HG03159 (cell line): ENCODE measurements around the gene POU2F1.
"Not testable (repeated sequence)": the region's sequence is repeated elsewhere in the genome, so short reads cannot be mapped to it uniquely, and the experiment has no call there.

Experiments used
- ATAC-seq: cut with Tn5 transposase; IDR thresholded peaks from one replicate; pipeline ENCODE4 v1.9.1; 2021; ENCODE audit warnings: mild to moderate bottlenecking, moderate library complexity; ENCODE audit not compliant: unreplicated experiment

POU2F1 gene

DNA sequence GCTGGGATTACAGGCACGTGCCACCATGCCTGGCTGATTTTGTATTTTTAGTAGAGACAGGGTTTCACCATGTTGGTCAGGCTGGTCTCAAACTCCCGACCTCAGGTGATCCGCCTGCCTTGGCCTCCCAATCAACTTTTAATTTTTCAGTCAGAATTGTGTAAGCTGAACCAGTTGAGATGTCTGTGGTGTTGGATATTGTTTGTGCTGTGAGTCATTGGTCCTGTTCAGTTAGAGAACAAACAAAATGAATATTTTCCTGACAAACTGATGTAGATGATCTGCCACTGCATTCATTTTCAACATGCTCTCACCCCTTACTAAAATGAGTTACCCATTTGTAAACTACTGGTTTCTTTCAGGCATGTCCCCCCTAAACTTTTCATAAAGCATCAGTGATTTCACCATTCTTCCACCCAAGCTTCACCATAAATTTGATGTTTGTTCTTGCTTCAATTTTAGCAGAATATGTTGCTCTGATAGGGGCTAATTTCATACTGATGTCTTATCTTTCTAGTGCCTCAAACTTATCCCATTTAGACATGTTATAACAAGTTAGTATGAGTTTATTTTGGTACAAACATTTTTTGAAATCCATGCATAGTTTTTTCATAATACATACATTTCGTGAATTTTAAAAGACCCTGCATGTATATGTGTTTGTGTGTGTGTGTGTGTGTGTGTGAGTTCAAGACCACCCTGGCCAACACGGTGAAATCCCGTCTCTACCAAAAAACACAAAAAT is 15.2 kb upstream of the POU2F1 start:
- ATAC-seq, result not testable (repeated sequence)

DNA sequence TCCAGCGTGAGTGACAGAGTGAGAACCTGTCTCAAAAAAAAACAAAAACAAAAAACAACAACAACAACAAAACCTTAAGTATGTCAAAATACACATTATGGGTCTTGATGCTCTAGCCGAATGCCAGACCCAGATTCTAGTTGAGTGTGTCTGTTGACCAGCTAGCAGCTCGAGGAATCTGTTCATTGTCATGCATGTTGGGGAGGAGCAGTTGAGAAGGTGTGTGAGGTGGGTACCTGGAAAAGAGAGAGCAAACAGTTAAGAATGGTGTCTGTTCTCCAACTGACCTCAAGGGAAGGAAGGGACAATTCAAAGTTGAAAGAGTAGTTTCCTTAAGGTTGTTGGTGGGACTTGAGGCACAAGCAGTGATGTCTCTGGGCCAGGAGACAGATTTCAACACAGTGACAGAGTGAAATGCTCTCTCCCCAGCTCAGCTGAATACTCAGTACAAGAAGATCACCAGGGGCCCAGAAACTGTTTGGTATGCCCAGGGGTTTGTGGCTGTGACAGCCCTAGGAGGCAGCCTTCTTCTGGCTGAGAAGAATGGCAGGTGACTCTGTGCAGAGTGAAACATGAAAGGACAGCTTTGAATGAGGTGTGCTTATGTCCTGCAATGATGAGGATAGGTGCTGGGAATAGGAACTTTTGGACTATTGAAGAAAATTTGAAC is 14.4 kb upstream of the POU2F1 start:
- no peak for ATAC-seq

DNA sequence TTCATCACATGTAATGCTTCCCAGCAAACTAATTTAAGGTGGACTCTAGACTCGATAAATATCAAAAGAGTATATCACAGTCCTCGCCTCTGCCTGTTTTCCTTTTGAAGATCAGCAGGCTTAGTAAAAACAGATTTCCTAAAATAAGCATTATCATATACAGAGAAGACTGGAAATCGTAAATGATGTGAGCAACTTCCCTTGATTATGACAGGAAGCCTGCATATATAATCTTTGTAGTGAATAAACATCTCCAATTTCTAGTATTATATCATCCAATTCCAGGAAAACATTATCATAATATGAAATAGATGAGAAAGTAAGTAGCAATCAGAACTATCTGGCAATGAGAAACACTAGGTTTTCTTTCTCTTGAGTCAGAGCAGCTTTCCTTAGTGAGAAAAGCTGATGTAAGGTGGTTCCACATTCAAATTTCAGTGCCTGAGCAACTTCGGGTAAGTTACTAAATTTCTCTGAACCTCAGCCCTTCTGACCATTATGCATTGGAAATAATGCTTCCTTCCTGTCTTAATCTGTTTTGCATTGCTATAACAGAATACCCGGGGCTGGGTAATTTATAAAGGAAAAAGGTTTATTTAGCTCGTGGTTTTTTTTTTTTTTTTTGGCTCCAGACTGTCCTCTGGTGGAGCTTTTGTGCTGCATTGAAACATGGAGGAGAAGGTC is 12.6 kb upstream of the POU2F1 start:
- ATAC-seq, result no peak

- no peak for ATAC-seq
Measured at GRCh38 chr1:167208624-167208976, 12.1 kb upstream of the POU2F1 start.

DNA sequence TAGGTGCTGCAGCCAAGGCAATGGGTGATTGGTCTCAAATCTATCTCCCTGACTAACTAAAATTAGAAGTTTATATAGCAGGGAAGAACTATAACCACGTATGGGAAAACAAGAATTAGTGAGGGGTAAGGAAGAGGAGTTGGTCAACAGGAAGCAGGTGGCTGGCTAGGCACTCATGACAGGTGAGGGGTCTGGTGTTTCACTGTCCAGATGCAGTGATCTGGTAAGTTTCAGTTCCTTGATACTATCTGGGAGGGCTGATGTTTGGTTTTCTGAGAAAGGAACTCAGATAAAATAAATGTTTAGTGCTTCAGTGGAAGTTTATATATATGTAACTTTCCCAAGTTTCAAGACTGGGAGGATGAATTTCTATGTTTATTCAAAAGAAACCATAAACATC is 11.6 kb upstream of the POU2F1 start:
- ATAC-seq, result no peak

- no peak for ATAC-seq
Measured at GRCh38 chr1:167210966-167211674, 9.6 kb upstream of the POU2F1 start.

- ATAC-seq, result no peak
Measured at GRCh38 chr1:167212025-167212424, 8.7 kb upstream of the POU2F1 start.

DNA sequence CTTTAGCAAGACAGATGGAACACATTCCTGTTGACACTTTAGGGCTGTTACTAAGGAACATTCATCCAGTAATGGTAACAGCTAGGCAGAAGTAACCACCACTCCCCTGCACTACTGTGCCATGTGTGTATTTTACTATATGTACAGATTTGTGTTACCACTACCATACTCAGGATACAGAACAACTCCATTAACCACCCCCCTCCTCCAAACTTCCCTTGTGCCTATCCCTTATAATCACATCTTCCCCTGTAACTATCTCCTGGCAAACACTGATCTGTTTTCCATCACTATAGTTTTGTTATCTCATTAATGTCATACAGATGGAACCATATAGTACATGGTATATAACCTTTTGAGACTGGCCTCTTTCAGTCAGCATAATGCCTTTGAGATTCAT is 3.9 kb upstream of the POU2F1 start:
- no peak for ATAC-seq

DNA sequence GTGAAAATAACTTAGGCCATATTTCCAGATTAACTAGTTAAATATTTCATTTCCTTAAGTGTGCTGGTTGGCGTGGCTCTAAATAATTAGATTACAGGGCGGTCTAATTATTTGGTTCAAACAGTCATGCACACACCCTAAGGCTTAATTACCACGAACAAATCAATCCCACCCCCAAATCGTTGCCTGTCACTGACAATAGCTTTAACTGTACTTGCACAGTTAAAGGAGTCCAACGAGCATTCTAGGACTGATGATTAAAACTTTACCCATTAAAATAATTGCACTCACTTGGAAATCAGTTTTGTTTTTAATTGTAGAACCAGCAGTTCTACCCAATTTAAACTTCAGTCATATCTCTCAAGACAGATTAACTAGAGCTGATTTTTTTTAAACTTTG is 1.5 kb upstream of the POU2F1 start:
- ATAC-seq, result no peak

- ATAC-seq, result peak; percentile 45
Measured at GRCh38 chr1:167219646-167220536, 795 bp upstream of the POU2F1 start.

DNA sequence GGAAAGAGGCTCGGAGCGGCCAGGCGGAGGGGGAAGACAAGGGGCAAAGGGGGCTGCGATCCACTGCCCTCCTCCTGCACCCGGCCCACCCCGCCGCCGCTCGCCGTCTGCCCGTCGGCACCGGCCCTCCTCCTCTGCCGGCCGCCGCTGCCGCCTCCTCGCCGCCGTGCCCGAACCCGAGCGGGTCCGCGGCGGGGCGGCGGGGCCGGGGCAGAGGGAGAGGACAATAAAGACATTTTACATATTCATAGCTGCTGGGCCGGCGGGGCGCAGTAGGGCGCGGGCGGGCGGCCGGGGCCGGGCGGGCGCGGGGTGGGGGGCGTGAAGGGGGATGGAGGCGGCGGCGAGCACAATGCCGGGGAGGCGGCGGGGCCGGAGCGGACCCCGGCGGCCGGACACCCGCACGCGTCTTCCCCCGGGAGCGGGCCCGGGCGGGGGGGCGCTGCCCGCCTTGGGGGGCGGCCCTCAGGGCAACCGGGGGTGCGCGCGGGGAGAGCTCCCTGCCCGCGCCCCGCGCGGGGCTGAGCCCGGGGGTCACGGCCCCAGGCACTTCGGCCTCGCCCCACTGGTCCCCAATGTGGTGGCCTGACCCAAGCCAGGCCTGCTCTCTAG is 546 bp downstream of the POU2F1 start:
- ATAC-seq, result peak; percentile 7

- peak; percentile 48 for ATAC-seq
Measured at GRCh38 chr1:167221738-167222610, 1.3 kb downstream of the POU2F1 start.

- ATAC-seq, result no peak
Measured at GRCh38 chr1:167223144-167224103, 2.7 kb downstream of the POU2F1 start.

DNA sequence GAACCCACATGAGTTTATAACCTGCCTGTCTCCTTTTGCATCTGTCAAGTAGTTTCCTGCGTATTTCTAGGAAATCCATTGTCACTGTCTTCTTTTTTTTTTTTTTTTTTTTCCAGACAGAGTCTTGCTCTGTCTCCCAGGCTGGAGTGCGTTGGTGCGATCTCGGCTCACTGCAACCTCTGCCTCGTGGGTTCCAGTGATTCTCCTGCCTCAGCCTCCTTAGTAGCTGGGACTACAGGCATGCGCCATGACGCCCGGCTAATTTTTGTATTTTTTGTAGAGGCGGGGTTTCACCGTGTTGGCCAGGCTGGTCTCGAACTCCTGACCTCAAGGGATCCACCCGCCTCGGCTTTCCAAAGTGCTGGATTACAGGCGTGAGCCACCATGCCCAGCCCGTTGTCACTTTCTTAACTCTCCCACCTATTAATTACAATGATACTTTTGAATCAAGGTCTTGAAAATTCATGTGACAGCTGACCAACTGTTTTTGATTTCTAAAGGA is 4.1 kb downstream of the POU2F1 start:
- not testable (repeated sequence) for ATAC-seq

DNA sequence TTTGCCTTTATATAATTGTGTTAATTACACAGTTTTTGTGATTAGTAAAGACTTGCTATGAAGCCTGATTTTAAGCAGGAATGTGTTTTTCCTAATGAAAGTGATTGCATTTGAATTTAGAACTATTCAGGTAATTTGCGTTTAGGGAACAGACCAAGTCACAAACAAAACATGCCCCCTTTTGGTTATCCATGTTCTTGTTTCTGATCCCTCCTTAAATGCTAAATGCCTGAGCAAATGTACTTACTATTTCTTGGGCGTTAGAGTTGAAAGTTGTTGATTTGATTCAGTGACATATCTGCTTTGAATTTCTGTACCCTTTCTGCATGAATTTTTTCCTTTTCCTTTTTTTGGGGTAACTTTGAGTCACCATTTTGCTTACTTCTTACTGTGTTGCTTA is 5.2 kb downstream of the POU2F1 start:
- no peak for ATAC-seq

- no peak for ATAC-seq
Measured at GRCh38 chr1:167227934-167228378, 7.3 kb downstream of the POU2F1 start.

DNA sequence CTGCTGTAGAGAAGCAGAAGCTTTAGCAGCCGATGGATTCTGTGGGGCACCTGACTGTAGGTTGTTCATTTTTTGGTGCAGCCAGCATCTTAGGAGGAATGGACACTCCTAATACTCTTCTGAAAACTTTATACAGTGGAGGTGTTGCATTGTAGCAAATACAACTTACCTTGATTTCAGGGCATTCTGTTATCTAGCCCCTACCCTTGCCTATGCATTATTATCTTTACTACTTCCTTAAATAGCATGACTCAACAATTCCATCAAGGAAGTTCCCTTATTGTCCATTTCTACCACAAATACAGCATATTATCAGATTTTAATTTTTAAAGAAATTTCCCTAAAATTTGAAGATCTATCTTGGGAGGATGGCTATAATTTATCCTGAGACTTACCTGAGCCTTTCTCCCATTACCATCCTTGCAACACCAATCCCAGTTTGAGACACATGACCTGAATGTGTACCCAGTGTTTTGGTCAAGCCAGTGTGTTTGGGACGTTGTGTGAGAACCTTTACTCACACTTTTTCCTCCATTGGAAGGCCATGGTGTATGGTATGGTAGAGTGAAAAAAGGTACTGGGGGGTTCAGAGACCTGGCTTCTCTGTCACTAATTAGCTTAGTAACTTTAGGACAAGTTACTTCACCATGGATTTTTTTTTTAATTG is 9.2 kb downstream of the POU2F1 start:
- no peak for ATAC-seq
